HG03378 (cell line): ENCODE data around the gene TRIM67.
"Not testable (repeated sequence)": the region's sequence is repeated elsewhere in the genome, so short reads cannot be mapped to it uniquely, and the experiment has no call there.

ENCODE experiments used
- ATAC-seq: cut with Tn5 transposase; IDR thresholded peaks from one replicate; pipeline ENCODE4 v1.9.1; 2021; ENCODE audit warnings: mild to moderate bottlenecking, moderate library complexity; ENCODE audit not compliant: unreplicated experiment

TRIM67 gene

DNA sequence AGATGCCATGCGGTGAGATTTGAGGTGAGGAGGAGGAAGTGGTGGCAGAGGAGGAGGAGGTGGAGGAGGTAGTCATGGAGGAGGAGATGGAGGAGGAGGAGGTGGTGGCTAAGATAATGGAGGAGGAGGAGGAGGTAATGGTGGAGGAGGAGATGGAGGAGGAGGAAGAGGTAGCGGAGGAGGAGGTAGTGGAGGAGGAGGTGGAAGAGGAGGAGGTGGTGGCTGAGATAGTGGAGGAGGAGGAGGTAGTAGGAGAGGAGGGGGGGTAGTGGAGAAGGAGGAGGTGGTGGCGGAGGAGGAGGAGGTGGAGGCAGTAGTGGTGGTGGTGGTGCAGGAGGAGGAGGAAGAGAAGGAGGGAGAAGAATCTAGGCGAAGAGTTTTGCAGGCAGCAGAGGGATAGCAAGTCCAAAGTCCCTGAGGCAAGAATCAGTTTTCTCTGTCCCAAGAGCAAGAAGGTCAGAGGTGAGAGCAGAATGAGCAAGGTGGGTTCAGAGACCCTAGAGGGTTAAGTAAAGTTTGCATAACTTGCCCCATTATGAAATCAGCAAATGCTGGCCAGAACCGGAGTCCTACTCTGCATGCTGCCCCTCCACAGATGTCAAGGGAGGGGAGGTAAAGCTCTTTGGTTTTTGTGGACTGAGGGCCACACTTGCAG lies 40.2 kb downstream of the TRIM67 start:
- no peak for ATAC-seq

DNA sequence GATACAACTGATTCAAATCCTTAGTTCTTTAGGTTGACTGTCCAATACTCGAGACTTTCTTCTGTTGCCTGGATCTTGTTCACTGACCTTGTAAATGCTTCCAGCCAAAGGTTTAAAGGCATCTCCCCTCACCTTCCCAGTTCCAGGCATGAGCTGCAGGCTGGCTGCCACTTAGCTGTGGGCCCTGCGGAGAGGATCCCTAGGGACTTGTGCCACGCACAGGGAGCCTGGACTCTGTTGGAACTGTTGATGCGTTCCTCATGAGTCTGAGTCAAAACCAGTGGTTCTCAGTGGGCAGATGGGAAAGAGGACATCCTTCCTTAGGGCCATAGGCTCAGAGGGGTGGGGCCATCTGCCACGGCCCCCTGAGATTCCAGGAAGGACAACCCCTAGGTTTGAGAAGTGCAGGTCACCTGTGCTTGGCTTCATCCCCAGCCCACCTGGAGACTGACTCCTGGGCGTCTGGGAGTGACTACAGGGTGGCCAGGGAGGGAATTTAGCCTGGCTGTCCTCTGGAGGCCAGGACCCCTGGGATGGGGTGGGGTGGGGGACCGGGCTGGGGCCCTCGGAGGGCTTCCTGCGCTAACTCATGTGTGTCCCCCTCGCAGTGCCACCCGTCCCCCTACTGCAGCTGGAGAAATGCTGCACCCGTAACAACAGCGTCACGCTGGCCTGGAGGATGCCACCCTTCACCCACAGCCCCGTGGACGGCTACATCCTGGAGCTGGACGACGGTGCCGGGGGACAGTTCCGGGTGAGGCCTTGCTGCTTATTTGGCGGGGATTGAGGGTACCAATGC lies 41.6 kb downstream of the TRIM67 start:
- no peak for ATAC-seq

GRCh38 chr1:231206856-231207255 lies 45.0 kb downstream of the TRIM67 start:
- ATAC-seq, result no peak

GRCh38 chr1:231207437-231207836 lies 45.6 kb downstream of the TRIM67 start:
- no peak for ATAC-seq

- no peak for ATAC-seq
Measured at GRCh38 chr1:231208980-231209379, 47.1 kb downstream of the TRIM67 start.

DNA sequence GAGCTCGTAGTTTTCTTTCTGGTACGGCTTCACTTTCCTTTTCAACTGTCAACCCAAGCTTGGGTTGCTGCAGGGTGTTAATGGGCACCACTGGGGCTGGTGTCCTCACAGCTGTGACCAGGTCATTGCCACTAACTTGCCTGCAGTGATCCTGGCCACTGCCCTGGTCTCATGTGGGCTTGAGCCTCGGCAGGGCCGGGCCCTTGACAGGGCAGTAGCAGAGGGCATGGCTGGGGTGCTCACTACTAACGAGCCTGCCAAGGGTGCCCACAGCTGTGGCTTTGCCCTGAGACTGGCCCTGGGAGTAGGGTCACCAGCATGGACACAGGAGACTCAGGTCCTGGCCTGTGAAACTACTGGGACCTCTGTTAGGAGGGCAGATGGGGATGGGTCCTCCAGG lies 47.7 kb downstream of the TRIM67 start:
- no peak for ATAC-seq

DNA sequence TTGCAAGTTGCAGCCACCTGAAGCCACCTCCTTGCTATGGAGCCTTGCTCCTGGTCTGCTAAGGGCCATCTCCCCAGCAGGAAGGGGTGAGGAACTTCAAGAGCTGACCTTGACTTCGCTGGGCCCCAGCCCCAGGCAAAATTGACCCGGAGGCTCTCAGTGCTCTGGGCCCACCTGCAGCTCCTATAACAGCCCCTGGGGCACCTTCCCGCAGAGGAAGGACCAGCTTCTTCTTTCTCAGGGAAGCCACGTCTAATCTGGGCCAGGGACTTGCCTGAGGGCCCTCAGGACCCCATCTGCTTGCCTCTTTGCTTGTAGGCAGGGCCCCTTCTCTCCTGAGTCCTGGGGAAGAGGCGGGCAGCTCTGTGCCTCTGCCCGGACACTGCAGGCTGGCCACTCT lies 48.3 kb downstream of the TRIM67 start:
- no peak for ATAC-seq

- peak; percentile 88 for ATAC-seq
Measured at GRCh38 chr1:231211005-231211857, 49.4 kb downstream of the TRIM67 start.

DNA sequence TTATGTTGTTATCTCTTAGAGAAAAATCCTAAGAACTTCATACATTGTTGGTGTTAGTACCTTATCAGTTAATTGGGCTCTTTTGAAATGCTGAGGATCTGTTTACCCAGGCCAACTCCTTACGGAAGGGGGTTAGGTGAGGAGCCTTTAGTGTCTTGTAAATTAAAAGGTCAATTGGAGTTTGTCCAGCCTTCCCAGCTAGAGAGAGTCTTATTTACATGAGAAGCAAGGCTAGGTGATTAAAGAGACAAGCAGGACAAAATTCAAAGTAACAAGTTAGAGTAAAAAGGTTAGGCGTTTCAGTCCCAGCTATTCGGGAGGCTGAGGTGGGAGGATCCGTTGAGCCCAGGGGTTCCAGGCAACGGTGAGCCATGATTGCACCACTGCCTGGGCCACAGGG lies 50.4 kb downstream of the TRIM67 start:
- not testable (repeated sequence) for ATAC-seq

- no peak for ATAC-seq
Measured at GRCh38 chr1:231213831-231214573, 52.1 kb downstream of the TRIM67 start.

- ATAC-seq, result no peak
Measured at GRCh38 chr1:231214918-231215680, 53.2 kb downstream of the TRIM67 start.

DNA sequence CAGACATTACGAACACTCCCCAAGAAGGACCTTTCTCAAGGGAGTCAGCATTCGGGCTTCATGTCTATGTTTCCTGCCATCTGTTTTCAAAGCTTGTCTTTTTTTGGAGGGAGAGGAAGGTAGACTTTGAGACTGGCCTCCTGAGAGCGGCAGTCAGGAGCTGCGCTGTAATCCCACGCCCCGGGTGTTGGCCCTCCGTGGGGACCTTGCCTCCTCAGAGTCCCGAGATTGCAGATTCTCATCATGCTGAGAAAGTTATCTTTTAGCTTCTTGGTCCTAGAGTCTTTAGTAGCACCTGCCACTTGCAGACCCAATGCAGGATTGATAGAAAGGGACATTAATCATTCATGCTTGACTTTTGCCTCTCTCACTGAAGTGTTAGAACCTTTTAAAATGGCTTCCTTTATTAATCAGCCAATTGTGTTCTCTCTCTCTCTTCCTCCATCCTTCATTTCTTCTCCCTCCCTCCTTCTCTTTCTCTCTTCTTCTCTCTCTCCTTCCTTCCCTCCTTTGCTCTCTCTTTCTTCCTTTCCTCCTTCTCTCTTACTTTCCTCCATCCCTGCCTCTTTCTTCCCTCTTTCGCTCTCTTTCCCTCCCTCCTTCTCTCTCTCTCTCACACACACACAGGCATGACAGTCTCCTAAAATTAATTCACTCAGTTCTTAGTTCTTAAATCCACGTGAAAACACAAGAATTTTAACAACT lies 54.0 kb downstream of the TRIM67 start:
- no peak for ATAC-seq

- no peak for ATAC-seq
Measured at GRCh38 chr1:231216498-231216897, 54.6 kb downstream of the TRIM67 start.

DNA sequence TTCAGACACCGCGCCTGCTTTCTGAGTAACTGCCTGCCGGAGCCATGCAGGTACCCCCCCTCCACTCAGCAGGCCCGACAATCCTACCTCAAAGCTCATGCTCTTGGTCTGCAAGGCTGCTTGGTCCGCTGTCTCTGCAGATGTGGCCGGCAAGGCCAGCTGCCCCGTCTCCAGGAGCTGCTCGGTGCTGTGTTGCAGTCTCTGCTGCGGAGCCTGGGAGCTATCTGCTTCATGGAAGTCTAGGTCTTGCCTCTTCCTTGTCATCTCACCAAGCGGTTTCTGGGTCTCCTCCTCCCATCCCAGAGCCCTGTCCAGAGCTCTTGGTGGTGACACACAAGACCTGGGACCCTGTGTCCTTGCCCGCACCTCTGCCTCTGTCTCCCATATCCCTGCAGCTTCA lies 55.2 kb downstream of the TRIM67 start:
- ATAC-seq, result no peak

DNA sequence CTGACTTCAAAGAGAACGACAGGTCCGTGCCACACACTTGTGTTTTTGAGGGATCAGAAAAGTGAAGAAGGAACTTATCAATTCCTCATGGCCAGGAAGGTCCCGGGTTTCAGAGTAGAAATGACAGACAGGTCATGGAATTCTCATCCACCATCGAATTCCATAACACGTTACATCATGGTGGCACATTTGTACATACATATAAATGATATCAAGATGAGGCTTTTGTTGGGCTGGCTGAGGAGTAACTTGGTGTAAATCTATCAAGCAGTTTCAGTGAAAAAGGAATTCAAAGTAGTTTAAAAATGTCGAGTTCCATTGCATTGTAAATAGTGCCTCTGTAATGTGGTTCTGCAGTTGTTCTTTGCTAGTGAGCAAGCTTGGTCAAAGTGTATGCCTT lies 56.2 kb downstream of the TRIM67 start:
- no peak for ATAC-seq

DNA sequence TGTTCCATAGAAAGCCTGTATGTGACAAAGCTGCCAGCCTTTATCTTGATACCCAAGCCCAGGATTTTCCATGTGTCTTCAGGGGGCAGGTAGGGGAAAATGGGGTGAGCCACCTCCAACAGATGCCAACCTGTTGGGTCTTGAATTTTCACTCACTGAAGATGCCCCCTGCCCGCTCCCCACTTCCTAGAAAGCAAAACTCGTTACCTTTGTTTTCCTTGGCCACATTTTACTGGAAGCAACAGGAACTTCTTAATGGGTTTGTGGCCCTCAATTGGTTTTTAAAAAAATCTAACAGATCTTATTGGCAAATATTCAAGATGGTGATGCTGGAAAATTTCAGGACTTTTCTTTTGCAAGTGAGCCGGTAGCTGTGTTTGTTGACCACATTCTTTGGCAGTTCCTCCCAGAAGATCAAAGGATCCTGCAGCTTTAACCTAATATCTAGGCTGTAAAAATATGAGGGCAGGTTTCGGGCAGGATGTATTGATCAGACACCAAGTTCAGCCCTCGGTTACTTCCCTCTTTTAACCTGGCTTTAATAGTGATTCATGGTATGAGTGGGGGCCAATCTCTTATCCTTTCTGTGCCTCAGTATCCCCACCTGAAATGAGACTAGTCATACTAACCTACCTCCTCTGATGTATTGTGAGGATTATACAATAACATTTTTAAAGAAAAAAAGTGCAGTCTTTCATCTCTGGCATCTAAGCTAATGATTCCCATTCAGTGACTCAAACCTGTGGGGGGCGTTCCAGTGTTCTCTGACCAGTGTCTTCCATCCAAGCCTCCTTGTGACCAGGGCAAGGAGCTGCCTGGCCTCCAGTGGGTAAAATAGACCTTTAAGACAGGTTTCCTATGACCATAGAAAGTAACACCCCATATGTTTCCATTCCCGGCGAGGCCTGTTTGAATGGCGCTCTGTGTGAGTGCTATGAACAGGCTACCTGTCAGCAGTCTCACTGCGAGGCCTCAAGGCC lies 57.9 kb downstream of the TRIM67 start:
- ATAC-seq, result no peak

DNA sequence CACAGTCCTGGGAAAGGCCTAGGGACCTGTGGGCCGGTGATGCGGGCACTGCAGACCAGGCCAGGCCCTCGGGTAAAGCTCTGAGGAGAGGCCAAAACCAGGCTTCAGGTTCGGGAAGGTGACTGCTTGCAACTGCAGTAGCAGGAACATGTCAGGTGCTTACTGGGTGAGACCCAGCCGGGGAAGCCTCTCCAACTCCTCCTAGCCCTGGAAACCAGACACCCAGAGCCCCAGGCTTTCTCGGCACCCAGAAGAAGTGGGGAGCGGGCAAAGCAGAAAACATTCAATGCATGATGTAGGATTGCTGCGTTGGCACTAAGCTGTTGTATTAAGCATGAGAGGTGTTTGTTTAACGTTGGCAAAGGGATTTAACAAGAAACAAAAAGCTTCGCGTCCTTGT lies 58.9 kb downstream of the TRIM67 start:
- ATAC-seq, result no peak

GRCh38 chr1:231226156-231226555 lies 64.3 kb downstream of the TRIM67 start:
- no peak for ATAC-seq
